ENCODE measurements around the gene INF2.

INF2 gene

DNA sequence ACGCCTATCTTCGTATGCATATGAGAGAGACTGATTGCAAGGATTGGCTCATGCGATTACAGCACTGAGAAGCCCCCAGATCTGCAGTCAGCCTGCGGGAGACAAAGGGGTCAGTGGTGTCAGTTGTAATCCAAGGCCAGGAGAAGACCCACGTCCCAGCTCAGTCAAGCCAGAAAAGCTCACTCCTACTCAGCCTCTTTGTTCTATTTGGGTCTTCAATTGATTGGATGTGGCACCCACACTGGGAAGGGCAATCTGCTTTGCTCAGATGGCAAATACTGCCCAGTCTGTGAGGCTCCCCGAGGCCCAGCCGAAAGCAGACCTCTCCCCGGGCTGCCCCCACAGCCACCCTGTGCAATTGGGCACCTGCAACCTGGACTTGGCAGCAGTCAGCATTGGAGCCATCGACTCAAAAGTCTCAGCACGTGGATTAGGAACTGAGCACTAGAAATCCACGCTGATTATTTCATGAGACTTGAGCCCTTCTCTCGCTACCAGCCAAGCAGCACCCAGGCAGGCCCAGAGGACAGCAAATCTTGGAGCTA lies 45.3 kb upstream of the INF2 start:
- no peaks in the 10 kb centered on the region for H3K36me3 ChIP-seq (ENCODE audit: insufficient read depth, low read length)
- H3F3A ChIP-seq (ENCODE audit: insufficient read depth, low read length), result no peaks in the 10 kb centered on the region
- TF ChIP-seq CTCF (IDR thresholded peaks at IDR 0.05; ENCODE audit: low read length), result no peak
- TF ChIP-seq EZH2 (IDR thresholded peaks at IDR 0.05; ENCODE audit: borderline replicate concordance, low read length), result no peak
- no peaks in the 10 kb centered on the region for H3K9me2 ChIP-seq (ENCODE audit: low read depth, low read length)
- H3K4me3 ChIP-seq (ENCODE audit: low read depth, low read length, poor library complexity, severe bottlenecking), result no peak overlapping the region
- H3K4me2 ChIP-seq (ENCODE audit: low read length), result no peak overlapping the region
- no peaks in the 10 kb centered on the region for H3K79me2 ChIP-seq (ENCODE audit: insufficient read depth, low read length)
- H4K20me1 ChIP-seq (ENCODE audit: insufficient read depth, low read length), result no peaks in the 10 kb centered on the region
- no peak overlapping the region for H3K27ac ChIP-seq (ENCODE audit: low read depth, low read length, poor library complexity, severe bottlenecking)
- H2AFZ ChIP-seq (ENCODE audit: low read length), result no peak overlapping the region
- peaks cover 21% of the 10 kb centered on the region for H3K27me3 ChIP-seq (ENCODE audit: insufficient read depth, low read length)
- no peak overlapping the region for H3K9ac ChIP-seq (ENCODE audit: low read length)
- no peaks in the 10 kb centered on the region for H3K4me1 ChIP-seq (ENCODE audit: insufficient read depth, low read length, severe bottlenecking)
- no peaks in the 10 kb centered on the region for H3K9me3 ChIP-seq (ENCODE audit: low read length)

GRCh38 chr14:104644656-104645378 lies 44.6 kb upstream of the INF2 start:
- no peaks in the 10 kb centered on the region for H3K9me2 ChIP-seq (ENCODE audit: low read depth, low read length)
- H3K9ac ChIP-seq (ENCODE audit: low read length), result no peak overlapping the region
- H2AFZ ChIP-seq (ENCODE audit: low read length), result no peak overlapping the region
- H3K36me3 ChIP-seq (ENCODE audit: insufficient read depth, low read length), result no peaks in the 10 kb centered on the region
- H3K4me1 ChIP-seq (ENCODE audit: insufficient read depth, low read length, severe bottlenecking), result no peaks in the 10 kb centered on the region
- H3F3A ChIP-seq (ENCODE audit: insufficient read depth, low read length), result no peaks in the 10 kb centered on the region
- TF ChIP-seq EZH2 (IDR thresholded peaks at IDR 0.05; ENCODE audit: borderline replicate concordance, low read length) (no peak), CTCF (IDR thresholded peaks at IDR 0.05; ENCODE audit: low read length) (no peak)
- no peak overlapping the region for H3K4me3 ChIP-seq (ENCODE audit: low read depth, low read length, poor library complexity, severe bottlenecking)
- peaks cover 18% of the 10 kb centered on the region; the same call in 1 of the 2 replicates for H3K27me3 ChIP-seq (ENCODE audit: insufficient read depth, low read length)
- H3K27ac ChIP-seq (ENCODE audit: low read depth, low read length, poor library complexity, severe bottlenecking), result no peak overlapping the region
- no peaks in the 10 kb centered on the region for H4K20me1 ChIP-seq (ENCODE audit: insufficient read depth, low read length)
- no peaks in the 10 kb centered on the region for H3K9me3 ChIP-seq (ENCODE audit: low read length)
- H3K4me2 ChIP-seq (ENCODE audit: low read length), result no peak overlapping the region
- H3K79me2 ChIP-seq (ENCODE audit: insufficient read depth, low read length), result no peaks in the 10 kb centered on the region

GRCh38 chr14:104647467-104648043 lies 41.9 kb upstream of the INF2 start:
- Histone ChIP-seq H3K36me3 (ENCODE audit: insufficient read depth, low read length) (no peaks in the 10 kb centered on the region), H3K9ac (ENCODE audit: low read length) (no peak overlapping the region), H3F3A (ENCODE audit: insufficient read depth, low read length) (no peaks in the 10 kb centered on the region), H3K4me3 (ENCODE audit: low read depth, low read length, poor library complexity, severe bottlenecking) (no peak overlapping the region), H3K27me3 (ENCODE audit: insufficient read depth, low read length) (peaks cover 15% of the 10 kb centered on the region; the same call in 1 of the 2 replicates), H4K20me1 (ENCODE audit: insufficient read depth, low read length) (no peaks in the 10 kb centered on the region), H3K79me2 (ENCODE audit: insufficient read depth, low read length) (no peaks in the 10 kb centered on the region), H3K4me1 (ENCODE audit: insufficient read depth, low read length, severe bottlenecking) (peaks cover 4% of the 10 kb centered on the region), H3K27ac (ENCODE audit: low read depth, low read length, poor library complexity, severe bottlenecking) (no peak overlapping the region), H3K4me2 (ENCODE audit: low read length) (no peak overlapping the region), H3K9me2 (ENCODE audit: low read depth, low read length) (no peaks in the 10 kb centered on the region), H2AFZ (ENCODE audit: low read length) (no peak overlapping the region), H3K9me3 (ENCODE audit: low read length) (peaks cover 2% of the 10 kb centered on the region; the same call in 1 of the 2 replicates)
- TF ChIP-seq EZH2 (IDR thresholded peaks at IDR 0.05; ENCODE audit: borderline replicate concordance, low read length), result no peak
- TF ChIP-seq CTCF (IDR thresholded peaks at IDR 0.05; ENCODE audit: low read length), result no peak
